GM06990 (cell line): ENCODE data around the gene PALMD.

Source experiments
- DNase-seq: peaks from one replicate; pipeline ENCODE4 v3.0.0-alpha.2; 2011; ENCODE audit not compliant: insufficient read length; ENCODE audit errors: extremely low read depth
- H3K27me3 ChIP-seq: replicated peaks from 2 replicates; pipeline ENCODE4 v1.6.0; 2011; ENCODE audit warnings: low read length; ENCODE audit not compliant: control insufficient read depth, insufficient read depth
- H3K36me3 ChIP-seq: 2 replicates; pipeline ENCODE4 v1.5.1; 2011; ENCODE audit warnings: low read length; ENCODE audit not compliant: control insufficient read depth, insufficient read depth
- H3K4me3 ChIP-seq: replicated peaks from 2 replicates; pipeline ENCODE4 v1.5.1; 2011; ENCODE audit warnings: low read depth, mild to moderate bottlenecking, control low read depth, low read length
- TF ChIP-seq, protein P1 (sequence below): IDR thresholded peaks from 2 replicates; pipeline ENCODE4 v1.5.1; 2011; ENCODE audit warnings: low read length, control low read depth, mild to moderate bottlenecking, inconsistent platforms; ENCODE audit not compliant: insufficient read depth, poor library complexity, severe bottlenecking

The PALMD gene

DNA sequence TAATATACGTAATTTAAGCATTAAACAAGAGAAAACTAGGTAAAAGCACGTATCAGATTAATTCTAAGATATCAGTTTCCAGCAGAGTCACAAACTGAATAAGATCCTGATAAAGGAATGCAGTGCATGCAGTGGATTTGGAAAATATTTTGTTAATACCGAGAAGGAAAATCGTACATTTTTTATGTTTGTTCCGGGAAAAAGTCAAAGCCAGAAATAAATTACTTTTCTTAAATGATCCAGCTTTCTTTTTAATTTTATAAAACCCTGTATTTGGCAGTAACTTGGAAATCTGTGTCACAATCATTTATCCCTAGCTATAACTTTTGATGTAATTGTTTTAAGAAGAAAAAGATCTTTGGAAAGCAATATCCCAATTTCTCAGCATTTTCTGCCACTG lies 955 bp downstream of the PALMD start:
- no peaks in the 10 kb centered on the region for H3K27me3 ChIP-seq
- TF ChIP-seq, protein P1, sequence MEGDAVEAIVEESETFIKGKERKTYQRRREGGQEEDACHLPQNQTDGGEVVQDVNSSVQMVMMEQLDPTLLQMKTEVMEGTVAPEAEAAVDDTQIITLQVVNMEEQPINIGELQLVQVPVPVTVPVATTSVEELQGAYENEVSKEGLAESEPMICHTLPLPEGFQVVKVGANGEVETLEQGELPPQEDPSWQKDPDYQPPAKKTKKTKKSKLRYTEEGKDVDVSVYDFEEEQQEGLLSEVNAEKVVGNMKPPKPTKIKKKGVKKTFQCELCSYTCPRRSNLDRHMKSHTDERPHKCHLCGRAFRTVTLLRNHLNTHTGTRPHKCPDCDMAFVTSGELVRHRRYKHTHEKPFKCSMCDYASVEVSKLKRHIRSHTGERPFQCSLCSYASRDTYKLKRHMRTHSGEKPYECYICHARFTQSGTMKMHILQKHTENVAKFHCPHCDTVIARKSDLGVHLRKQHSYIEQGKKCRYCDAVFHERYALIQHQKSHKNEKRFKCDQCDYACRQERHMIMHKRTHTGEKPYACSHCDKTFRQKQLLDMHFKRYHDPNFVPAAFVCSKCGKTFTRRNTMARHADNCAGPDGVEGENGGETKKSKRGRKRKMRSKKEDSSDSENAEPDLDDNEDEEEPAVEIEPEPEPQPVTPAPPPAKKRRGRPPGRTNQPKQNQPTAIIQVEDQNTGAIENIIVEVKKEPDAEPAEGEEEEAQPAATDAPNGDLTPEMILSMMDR, result no peak
- no peak overlapping the region for H3K4me3 ChIP-seq
- DNase-seq, result no peak
- H3K36me3 ChIP-seq, result no peaks in the 10 kb centered on the region

DNA sequence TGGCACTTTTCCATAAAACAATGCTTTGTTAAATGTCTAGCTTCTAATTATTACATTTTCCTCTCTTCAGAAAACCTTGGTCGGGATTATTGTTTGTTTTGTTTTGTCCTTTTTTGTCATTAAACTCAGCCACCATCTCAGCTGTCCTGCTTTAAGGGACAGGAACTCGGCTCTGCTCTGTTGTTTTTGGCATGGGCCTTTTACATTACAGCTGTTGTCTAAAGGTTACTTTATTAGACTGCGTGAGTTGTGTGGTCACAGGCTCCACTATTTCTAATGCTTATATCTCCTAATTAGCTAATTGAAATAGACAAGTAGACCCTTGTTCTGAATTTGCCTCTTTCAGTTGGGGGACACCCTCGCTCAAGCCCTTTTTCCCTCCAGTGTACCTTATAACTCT lies 1.6 kb downstream of the PALMD start:
- Histone ChIP-seq H3K36me3 (no peaks in the 10 kb centered on the region), H3K4me3 (no peak overlapping the region), H3K27me3 (no peaks in the 10 kb centered on the region)
- no peak for DNase-seq
- TF ChIP-seq, protein P1, result no peak

DNA sequence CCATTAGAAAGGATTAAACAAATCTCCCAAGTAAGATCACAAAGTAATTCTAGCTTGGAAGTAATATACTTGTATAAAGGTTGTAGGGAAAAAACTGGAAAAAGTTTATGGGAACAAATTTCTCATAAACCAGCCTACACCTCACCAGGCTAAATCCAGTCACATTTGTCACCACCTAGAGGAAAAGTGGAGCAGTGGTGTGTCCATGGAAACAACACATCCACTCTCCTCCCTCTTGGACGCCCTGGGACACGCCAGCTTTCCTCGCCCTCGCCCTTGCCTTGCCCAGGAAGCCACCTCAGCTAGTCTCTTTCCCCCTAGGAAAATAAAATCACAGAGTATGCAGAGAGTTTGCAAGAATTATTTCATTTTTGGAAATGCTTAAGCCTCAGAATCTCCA lies 2.2 kb downstream of the PALMD start:
- no peak for DNase-seq
- Histone ChIP-seq H3K27me3 (no peaks in the 10 kb centered on the region), H3K36me3 (no peaks in the 10 kb centered on the region), H3K4me3 (no peak overlapping the region)
- TF ChIP-seq, protein P1, result no peak

DNA sequence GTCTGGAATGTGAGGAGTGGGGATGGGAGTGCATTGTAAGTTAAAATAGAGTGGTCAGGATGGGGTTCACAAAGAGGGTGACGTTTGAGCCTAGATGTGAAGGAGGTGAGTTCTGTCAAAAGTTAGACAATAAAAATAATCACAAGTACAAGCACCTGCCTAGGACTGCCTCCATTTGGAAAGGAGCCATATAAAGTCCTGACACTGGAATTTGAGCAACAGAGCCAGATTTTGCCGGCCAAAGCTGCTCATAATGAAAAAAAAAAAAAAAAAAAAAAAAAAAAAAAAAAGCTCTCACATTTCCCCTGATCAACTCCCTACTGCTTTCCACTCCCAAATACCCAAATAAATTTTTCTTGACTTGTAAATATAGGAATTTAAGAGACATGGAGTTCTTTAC lies 4.1 kb downstream of the PALMD start:
- H3K36me3 ChIP-seq, result no peaks in the 10 kb centered on the region
- no peaks in the 10 kb centered on the region for H3K27me3 ChIP-seq
- DNase-seq, result no peak
- H3K4me3 ChIP-seq, result no peak overlapping the region
- TF ChIP-seq, protein P1, result no peak

DNA sequence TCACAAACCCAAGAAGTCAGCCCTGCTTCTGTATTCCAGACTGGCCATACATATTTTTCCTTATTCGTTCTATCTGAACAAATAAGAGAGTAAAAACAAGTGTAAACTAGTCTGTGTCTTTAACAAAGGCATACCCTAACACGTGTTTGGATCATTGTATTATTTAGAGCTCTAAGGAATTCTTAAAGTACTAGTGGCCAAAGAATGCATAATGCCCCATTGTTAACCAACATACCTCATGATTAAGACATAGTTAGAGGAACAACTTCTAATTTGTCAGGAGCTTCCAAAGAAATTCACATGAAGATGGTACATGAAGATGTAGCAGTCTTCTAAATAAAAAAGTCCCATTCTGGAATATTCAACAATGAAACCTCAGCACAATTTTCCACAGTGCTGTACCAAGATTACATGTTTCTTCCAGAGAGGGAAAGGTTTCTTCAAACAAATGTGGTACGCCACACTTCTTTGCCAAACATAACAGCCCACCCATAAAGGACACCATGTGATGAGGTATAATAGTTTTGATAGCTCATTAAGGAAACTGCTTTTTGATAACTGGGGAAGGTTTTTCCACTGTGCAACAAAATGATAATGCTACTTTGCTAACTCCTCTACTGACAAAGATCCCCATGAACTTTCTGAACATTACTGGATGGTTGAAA lies 5.0 kb downstream of the PALMD start:
- TF ChIP-seq, protein P1, result no peak
- no peaks in the 10 kb centered on the region for H3K27me3 ChIP-seq
- H3K4me3 ChIP-seq, result no peak overlapping the region
- no peak for DNase-seq
- H3K36me3 ChIP-seq, result no peaks in the 10 kb centered on the region

DNA sequence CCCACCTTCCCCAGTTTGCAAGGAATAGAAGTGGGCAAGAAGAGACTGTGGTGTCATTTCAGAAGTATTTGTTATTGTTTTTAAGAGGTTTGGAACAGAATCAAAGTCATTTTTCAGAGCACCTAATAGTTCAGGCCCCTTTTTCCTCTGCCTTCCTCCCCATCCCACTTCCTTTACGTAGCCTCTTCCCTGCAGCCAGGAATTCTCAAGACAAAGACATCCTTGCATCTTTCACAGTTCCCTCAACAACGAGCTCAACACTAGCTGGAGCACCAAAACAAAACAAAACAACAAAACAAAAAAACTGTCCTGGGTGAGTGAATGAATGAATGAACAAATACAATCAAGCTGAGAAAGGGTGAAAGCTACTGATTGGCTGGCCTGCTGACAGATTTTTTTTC lies 7.0 kb downstream of the PALMD start:
- no peaks in the 10 kb centered on the region for H3K27me3 ChIP-seq
- no peaks in the 10 kb centered on the region for H3K36me3 ChIP-seq
- DNase-seq, result no peak
- TF ChIP-seq, protein P1, result no peak
- H3K4me3 ChIP-seq, result no peak overlapping the region
